Left ventricle myocardium inferior (tissue), 1 donor: ENCODE results near the gene ARHGAP26. TPM values are rescaled to one million over a fixed set of nuclear protein-coding genes. Genes with fewer than 3 reads are reported as not detected.

Experiments
- DNase-seq: peaks from one replicate; pipeline ENCODE4 v3.0.0-alpha.2; 2020
- H3K27ac ChIP-seq: fragments of 200-600 bp; replicated peaks from 2 replicates; pipeline ENCODE4 v1.8.0; 2021
- H3K27me3 ChIP-seq: fragments of 200-600 bp; 2 replicates; pipeline ENCODE4 v1.8.0; 2021; ENCODE audit warnings: low read depth
- H3K36me3 ChIP-seq: fragments of 200-600 bp; 2 replicates; pipeline ENCODE4 v1.8.0; 2021
- H3K4me1 ChIP-seq: fragments of 200-600 bp; 2 replicates; pipeline ENCODE4 v1.8.0; 2021
- H3K4me3 ChIP-seq: fragments of 200-600 bp; 2 replicates; pipeline ENCODE4 v1.8.0; 2021; ENCODE audit warnings: mild to moderate bottlenecking, moderate library complexity
- H3K9me3 ChIP-seq: fragments of 200-600 bp; replicated peaks from 2 replicates; pipeline ENCODE4 v1.8.0; 2021
- CTCF ChIP-seq: fragments of 200-600 bp; IDR thresholded peaks from 2 replicates; pipeline ENCODE4 v1.8.0; 2021; ENCODE audit warnings: antibody characterized with exemption, mild to moderate bottlenecking, borderline replicate concordance
- intact Hi-C: fragments of 100-400 bp; cut with micrococcal nuclease; formaldehyde crosslinking; loops from one replicate; pipeline ENCODE4 v1.11.0; 2022
- total RNA-seq: library from RNA; stranded (reverse); fragmentation: NEBNext Ultra II Directional; extraction: Animal tissue kit (Norgen Biotek cat#: 25700); gene quantifications from one replicate; pipeline ENCODE4 v1.2.1, GENCODE V29; 2021
- donor health status: DM: no; HTN: yes; CAD: no; lungs with severe emphysema.

ARHGAP26 gene
- total RNA-seq, 1 donor from 2014 or later, result 35.7 TPM

GRCh38 chr5:143183989-143184388 is 413.8 kb downstream of the ARHGAP26 start:
- no peaks in the 10 kb centered on the region for H3K27me3 ChIP-seq
- no peak for TF ChIP-seq CTCF
- intact Hi-C loops, result no loop called here
- no peak for DNase-seq
- H3K4me3 ChIP-seq, result no peak overlapping the region
- peak overlapping the region; percentile 17 for H3K27ac ChIP-seq
- H3K36me3 ChIP-seq, result no peaks in the 10 kb centered on the region
- H3K9me3 ChIP-seq, result no peaks in the 10 kb centered on the region
- peaks cover 80% of the 10 kb centered on the region for H3K4me1 ChIP-seq

DNA sequence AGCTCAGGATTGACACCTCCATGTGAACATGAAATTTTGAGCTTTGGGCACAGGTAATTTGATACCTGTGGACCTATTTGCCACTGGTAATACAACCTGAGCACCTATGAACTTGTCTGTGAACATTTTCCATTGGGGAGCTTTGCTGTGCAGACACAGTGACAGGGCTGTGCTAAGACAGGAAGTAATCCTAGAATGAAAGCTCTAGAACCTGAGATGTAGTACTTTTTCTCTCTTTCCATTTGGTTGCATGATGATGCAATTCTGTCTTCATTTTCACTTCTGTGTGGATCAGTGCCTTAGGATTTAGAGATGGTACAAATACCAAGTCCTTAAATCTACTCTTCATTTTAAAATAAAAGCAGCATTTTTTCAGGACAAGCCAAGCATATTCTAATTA is 416.4 kb downstream of the ARHGAP26 start:
- Histone ChIP-seq H3K27me3 (no peaks in the 10 kb centered on the region), H3K27ac (no peak overlapping the region), H3K36me3 (no peaks in the 10 kb centered on the region), H3K9me3 (peaks cover 8% of the 10 kb centered on the region), H3K4me1 (peaks cover 57% of the 10 kb centered on the region), H3K4me3 (no peak overlapping the region)
- TF ChIP-seq CTCF, result no peak
- intact Hi-C loops, result no loop called here
- DNase-seq, result no peak

DNA sequence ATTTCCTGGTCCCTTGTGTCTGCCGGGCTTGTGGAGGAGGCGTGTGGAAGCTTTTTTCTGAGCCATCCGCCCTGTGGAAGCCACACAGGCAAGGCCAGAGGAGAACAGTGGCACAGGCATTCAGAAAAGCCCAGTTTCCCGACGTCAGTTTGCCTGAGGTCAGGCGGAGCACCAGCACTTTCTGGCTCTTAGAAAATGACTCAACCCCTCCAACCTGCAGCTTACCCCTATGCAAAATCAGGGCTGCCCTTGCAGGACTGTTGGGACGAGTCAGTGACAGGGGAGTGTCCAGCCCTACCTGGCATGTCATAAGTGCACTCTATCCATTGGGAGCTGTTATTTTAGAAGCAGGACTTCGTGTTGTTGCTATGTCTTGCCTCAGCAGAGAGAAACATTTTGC is 417.3 kb downstream of the ARHGAP26 start:
- H3K36me3 ChIP-seq, result no peaks in the 10 kb centered on the region
- H3K9me3 ChIP-seq, result peaks cover 8% of the 10 kb centered on the region
- H3K4me1 ChIP-seq, result peaks cover 48% of the 10 kb centered on the region
- no peak for DNase-seq
- no peaks in the 10 kb centered on the region for H3K27me3 ChIP-seq
- intact Hi-C loops, result no loop called here
- H3K27ac ChIP-seq, result no peak overlapping the region
- no peak overlapping the region for H3K4me3 ChIP-seq
- TF ChIP-seq CTCF, result no peak

- H3K4me3 ChIP-seq, result no peak overlapping the region
- intact Hi-C loops, result no loop called here
- no peaks in the 10 kb centered on the region for H3K27me3 ChIP-seq
- DNase-seq, result no peak
- peaks cover 42% of the 10 kb centered on the region for H3K4me1 ChIP-seq
- no peak for TF ChIP-seq CTCF
- H3K9me3 ChIP-seq, result peaks cover 8% of the 10 kb centered on the region
- H3K36me3 ChIP-seq, result no peaks in the 10 kb centered on the region
- H3K27ac ChIP-seq, result no peak overlapping the region
These were observed 417.9 kb downstream of the ARHGAP26 start for GRCh38 chr5:143188083-143188482.

DNA sequence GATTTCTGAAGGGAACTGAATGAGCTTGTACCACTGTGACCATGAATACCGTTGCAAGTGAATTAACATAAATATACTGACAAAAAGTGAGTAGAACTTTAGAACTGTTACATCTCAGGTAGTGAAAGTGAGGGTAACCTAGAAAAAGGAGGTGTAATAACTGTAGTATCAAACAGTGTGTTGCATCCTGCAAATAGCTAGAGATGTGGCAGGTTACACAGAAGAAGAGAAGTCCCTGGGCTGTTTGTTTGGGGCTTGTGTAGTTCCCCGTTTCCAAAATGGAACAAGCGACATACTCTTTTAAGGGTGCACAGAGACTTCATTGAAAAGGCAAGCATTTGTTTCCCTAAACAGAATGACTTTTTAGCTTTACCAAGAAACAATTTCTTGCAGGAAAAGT is 418.5 kb downstream of the ARHGAP26 start:
- Histone ChIP-seq H3K27ac (no peak overlapping the region), H3K4me1 (peaks cover 37% of the 10 kb centered on the region), H3K4me3 (no peak overlapping the region), H3K36me3 (no peaks in the 10 kb centered on the region), H3K27me3 (no peaks in the 10 kb centered on the region), H3K9me3 (peaks cover 8% of the 10 kb centered on the region)
- intact Hi-C loops, result no loop called here
- DNase-seq, result no peak
- TF ChIP-seq CTCF, result no peak
